ENCODE measurements around the gene ADAMTS7. TPM values are rescaled to one million over a fixed set of nuclear protein-coding genes. Genes with fewer than 3 reads are reported as not detected.

ADAMTS7 gene
- polyA plus RNA-seq, 2 donors, result 0.45 to 0.63 TPM

DNA sequence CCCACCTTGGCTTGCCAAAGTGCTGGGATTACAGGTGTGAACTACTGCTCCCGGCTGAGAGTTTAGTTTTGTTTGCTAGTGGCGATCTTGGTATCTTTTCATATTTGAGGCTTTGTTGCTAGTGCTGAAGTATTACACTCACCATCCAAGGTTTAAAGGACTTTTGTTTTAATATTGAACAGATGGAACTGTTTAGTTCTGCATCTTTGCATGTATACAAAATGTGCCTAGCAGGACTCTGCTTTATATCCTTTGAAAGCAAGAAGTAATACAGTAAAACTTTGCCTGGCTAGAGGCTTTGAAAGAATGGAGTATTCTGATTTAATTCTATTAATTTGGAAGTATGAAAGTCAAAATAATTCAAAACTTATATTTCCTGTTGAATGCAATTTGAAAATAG is 92.4 kb downstream of the ADAMTS7 start:
- Histone ChIP-seq H3K9me3 (ENCODE audit: control insufficient read depth in 2 of 2, insufficient read depth in 1 of 2, low read depth in 1 of 2, low read length in 1 of 2) (peaks cover 0 to 2% of the 10 kb centered on the region in 2 donors), H3K4me3 (ENCODE audit: low read depth in 1 of 2, low read length in 2 of 2) (no peak overlapping the region), H3K4me1 (ENCODE audit: control insufficient read depth in 2 of 2, insufficient read depth in 2 of 2, low read length in 1 of 2) (no peaks in the 10 kb centered on the region), H3K27ac (ENCODE audit: low read depth in 2 of 2, low read length in 1 of 2) (no peak overlapping the region), H3K36me3 (ENCODE audit: control insufficient read depth in 2 of 2, insufficient read depth in 2 of 2, low read length in 1 of 2) (no peaks in the 10 kb centered on the region), H3K27me3 (ENCODE audit: control insufficient read depth in 1 of 2, insufficient read depth in 2 of 2, low read length in 2 of 2) (no peaks in the 10 kb centered on the region)
- WGBS, 2 donors, result 61 to 63% methylated on average over 2 of the region's 2 CpGs

DNA sequence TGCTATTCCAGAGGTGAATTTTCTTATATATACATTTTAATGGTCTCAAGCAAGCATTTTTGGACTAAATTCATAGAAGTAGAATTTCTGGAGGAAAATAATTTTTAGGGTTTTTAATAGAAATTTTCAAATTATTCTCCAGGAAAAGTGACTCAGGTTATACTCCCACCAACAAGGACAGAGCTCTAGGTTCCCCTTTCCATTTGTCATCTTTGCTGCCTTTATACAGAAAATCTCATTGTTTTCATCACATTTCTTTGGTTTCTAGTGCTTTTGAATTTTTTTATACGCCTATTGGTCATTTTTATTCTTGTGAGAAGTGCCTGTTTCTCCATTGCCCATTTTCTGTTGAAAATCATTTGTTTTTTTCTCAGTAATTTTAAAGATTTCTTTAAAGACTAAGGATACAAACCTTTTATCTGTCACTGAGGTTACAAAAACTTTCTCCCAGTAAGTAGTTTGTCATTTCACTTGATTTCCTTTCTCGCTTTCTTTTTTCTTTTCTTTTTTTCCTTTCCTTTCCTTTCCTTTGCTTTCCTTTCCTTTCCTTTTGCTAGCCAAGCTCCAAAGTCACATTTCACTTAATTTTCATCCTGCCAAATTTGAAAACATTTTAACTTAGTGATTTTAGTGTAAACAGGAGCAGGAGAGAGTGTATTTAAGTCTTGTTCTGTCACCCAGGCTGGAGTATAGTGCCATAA is 93.2 kb downstream of the ADAMTS7 start:
- Histone ChIP-seq H3K4me3 (ENCODE audit: low read depth in 1 of 2, low read length in 2 of 2) (no peak overlapping the region), H3K27ac (ENCODE audit: low read depth in 2 of 2, low read length in 1 of 2) (no peak overlapping the region), H3K9me3 (ENCODE audit: control insufficient read depth in 2 of 2, insufficient read depth in 1 of 2, low read depth in 1 of 2, low read length in 1 of 2) (peaks cover 0 to 2% of the 10 kb centered on the region in 2 donors), H3K27me3 (ENCODE audit: control insufficient read depth in 1 of 2, insufficient read depth in 2 of 2, low read length in 2 of 2) (no peaks in the 10 kb centered on the region), H3K4me1 (ENCODE audit: control insufficient read depth in 2 of 2, insufficient read depth in 2 of 2, low read length in 1 of 2) (no peaks in the 10 kb centered on the region), H3K36me3 (ENCODE audit: control insufficient read depth in 2 of 2, insufficient read depth in 2 of 2, low read length in 1 of 2) (no peaks in the 10 kb centered on the region)
- 88 to 93% methylated on average over 2 of the region's 2 CpGs for WGBS, 2 donors

DNA sequence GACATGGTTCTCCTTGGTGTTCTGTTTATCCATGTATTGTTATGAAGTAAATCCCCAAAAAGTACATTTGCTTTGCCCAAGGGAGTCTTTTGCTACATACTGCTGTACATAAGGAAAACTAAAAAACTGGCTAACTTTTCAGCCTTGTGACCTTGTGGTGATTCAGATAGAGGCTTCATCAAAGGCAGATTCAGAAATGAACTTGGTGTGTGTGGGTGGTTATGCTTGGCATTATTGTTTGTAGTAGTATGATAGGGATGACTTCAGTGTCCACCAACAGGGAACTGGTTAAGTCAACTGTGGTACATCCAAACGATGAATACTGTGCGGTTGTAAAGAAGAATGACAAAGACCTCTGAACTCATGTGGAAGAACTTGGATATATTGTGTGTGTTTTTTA is 94.6 kb downstream of the ADAMTS7 start:
- H3K36me3 ChIP-seq (ENCODE audit: control insufficient read depth in 2 of 2, insufficient read depth in 2 of 2, low read length in 1 of 2), result no peaks in the 10 kb centered on the region
- WGBS, 2 donors, result 82% methylated on average over 2 of the region's 2 CpGs
- no peaks in the 10 kb centered on the region for H3K4me1 ChIP-seq (ENCODE audit: control insufficient read depth in 2 of 2, insufficient read depth in 2 of 2, low read length in 1 of 2)
- H3K27me3 ChIP-seq (ENCODE audit: control insufficient read depth in 1 of 2, insufficient read depth in 2 of 2, low read length in 2 of 2), result no peaks in the 10 kb centered on the region
- peaks cover 0 to 2% of the 10 kb centered on the region in 2 donors for H3K9me3 ChIP-seq (ENCODE audit: control insufficient read depth in 2 of 2, insufficient read depth in 1 of 2, low read depth in 1 of 2, low read length in 1 of 2)
- no peak overlapping the region for H3K27ac ChIP-seq (ENCODE audit: low read depth in 2 of 2, low read length in 1 of 2)
- H3K4me3 ChIP-seq (ENCODE audit: low read depth in 1 of 2, low read length in 2 of 2), result no peak overlapping the region

GRCh38 chr15:78715930-78716329 is 95.3 kb downstream of the ADAMTS7 start:
- H3K27ac ChIP-seq (ENCODE audit: low read depth in 2 of 2, low read length in 1 of 2), result no peak overlapping the region
- no peaks in the 10 kb centered on the region for H3K27me3 ChIP-seq (ENCODE audit: control insufficient read depth in 1 of 2, insufficient read depth in 2 of 2, low read length in 2 of 2)
- H3K36me3 ChIP-seq (ENCODE audit: control insufficient read depth in 2 of 2, insufficient read depth in 2 of 2, low read length in 1 of 2), result no peaks in the 10 kb centered on the region
- no peaks in the 10 kb centered on the region for H3K4me1 ChIP-seq (ENCODE audit: control insufficient read depth in 2 of 2, insufficient read depth in 2 of 2, low read length in 1 of 2)
- H3K4me3 ChIP-seq (ENCODE audit: low read depth in 1 of 2, low read length in 2 of 2), result no peak overlapping the region
- 56 to 64% methylated on average over 2 of the region's 2 CpGs for WGBS, 2 donors
- peaks cover 0 to 2% of the 10 kb centered on the region in 2 donors for H3K9me3 ChIP-seq (ENCODE audit: control insufficient read depth in 2 of 2, insufficient read depth in 1 of 2, low read depth in 1 of 2, low read length in 1 of 2)

- 60 to 66% methylated on average over 5 of the region's 5 CpGs for WGBS, 2 donors
- no peaks in the 10 kb centered on the region for H3K36me3 ChIP-seq (ENCODE audit: control insufficient read depth in 2 of 2, insufficient read depth in 2 of 2, low read length in 1 of 2)
Measured at GRCh38 chr15:78715434-78715833, 95.8 kb downstream of the ADAMTS7 start.

DNA sequence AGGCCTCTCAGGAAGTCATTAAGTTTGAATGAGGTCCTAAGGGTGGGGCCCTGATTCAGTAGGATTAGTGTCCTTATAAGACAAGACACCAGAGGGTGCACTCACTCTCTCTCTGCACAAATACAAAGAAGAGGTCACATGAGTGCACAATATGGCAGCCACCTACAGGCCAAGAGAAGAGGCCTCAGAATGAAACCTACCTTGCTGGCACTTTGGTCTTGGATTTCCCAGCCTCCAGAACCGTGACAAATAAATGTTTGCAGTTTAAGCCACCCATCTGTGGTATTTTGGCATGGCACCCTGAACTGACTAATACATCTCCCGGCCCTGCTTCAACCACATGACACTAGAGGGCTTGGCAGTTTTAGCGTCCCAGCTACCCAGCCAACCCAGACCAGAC is 96.4 kb downstream of the ADAMTS7 start:
- H3K4me3 ChIP-seq (ENCODE audit: low read depth in 1 of 2, low read length in 2 of 2), result no peak overlapping the region
- no peaks in the 10 kb centered on the region for H3K27me3 ChIP-seq (ENCODE audit: control insufficient read depth in 1 of 2, insufficient read depth in 2 of 2, low read length in 2 of 2)
- peak overlapping the region in 1 of 2 donors; percentile 42 for H3K27ac ChIP-seq (ENCODE audit: low read depth in 2 of 2, low read length in 1 of 2)
- WGBS, 2 donors, result 47 to 49% methylated on average over 3 of the region's 3 CpGs
- no peaks in the 10 kb centered on the region for H3K4me1 ChIP-seq (ENCODE audit: control insufficient read depth in 2 of 2, insufficient read depth in 2 of 2, low read length in 1 of 2)
- H3K9me3 ChIP-seq (ENCODE audit: control insufficient read depth in 2 of 2, insufficient read depth in 1 of 2, low read depth in 1 of 2, low read length in 1 of 2), result peaks cover 0 to 2% of the 10 kb centered on the region in 2 donors
- no peaks in the 10 kb centered on the region for H3K36me3 ChIP-seq (ENCODE audit: control insufficient read depth in 2 of 2, insufficient read depth in 2 of 2, low read length in 1 of 2)

More at GRCh38 chr15:78715434-78715833, 95.8 kb downstream of the ADAMTS7 start:
- Histone ChIP-seq H3K27me3 (ENCODE audit: control insufficient read depth in 1 of 2, insufficient read depth in 2 of 2, low read length in 2 of 2) (no peaks in the 10 kb centered on the region), H3K9me3 (ENCODE audit: control insufficient read depth in 2 of 2, insufficient read depth in 1 of 2, low read depth in 1 of 2, low read length in 1 of 2) (peaks cover 0 to 2% of the 10 kb centered on the region in 2 donors), H3K27ac (ENCODE audit: low read depth in 2 of 2, low read length in 1 of 2) (no peak overlapping the region), H3K4me3 (ENCODE audit: low read depth in 1 of 2, low read length in 2 of 2) (no peak overlapping the region), H3K4me1 (ENCODE audit: control insufficient read depth in 2 of 2, insufficient read depth in 2 of 2, low read length in 1 of 2) (no peaks in the 10 kb centered on the region)

GRCh38 chr15:78712797-78713515 is 98.3 kb downstream of the ADAMTS7 start:
- no peak overlapping the region for H3K27ac ChIP-seq (ENCODE audit: low read depth in 2 of 2, low read length in 1 of 2)
- H3K9me3 ChIP-seq (ENCODE audit: control insufficient read depth in 2 of 2, insufficient read depth in 1 of 2, low read depth in 1 of 2, low read length in 1 of 2), result peaks cover 0 to 2% of the 10 kb centered on the region in 2 donors
- WGBS, 2 donors, result 74 to 77% methylated on average over 8 of the region's 8 CpGs
- no peaks in the 10 kb centered on the region for H3K36me3 ChIP-seq (ENCODE audit: control insufficient read depth in 2 of 2, insufficient read depth in 2 of 2, low read length in 1 of 2)
- no peaks in the 10 kb centered on the region for H3K27me3 ChIP-seq (ENCODE audit: control insufficient read depth in 1 of 2, insufficient read depth in 2 of 2, low read length in 2 of 2)
- no peaks in the 10 kb centered on the region for H3K4me1 ChIP-seq (ENCODE audit: control insufficient read depth in 2 of 2, insufficient read depth in 2 of 2, low read length in 1 of 2)
- no peak overlapping the region for H3K4me3 ChIP-seq (ENCODE audit: low read depth in 1 of 2, low read length in 2 of 2)

GRCh38 chr15:78711638-78712037 is 99.6 kb downstream of the ADAMTS7 start:
- 83 to 89% methylated on average over 2 of the region's 2 CpGs for WGBS, 2 donors
- Histone ChIP-seq H3K27me3 (ENCODE audit: control insufficient read depth in 1 of 2, insufficient read depth in 2 of 2, low read length in 2 of 2) (no peaks in the 10 kb centered on the region), H3K4me3 (ENCODE audit: low read depth in 1 of 2, low read length in 2 of 2) (no peak overlapping the region), H3K27ac (ENCODE audit: low read depth in 2 of 2, low read length in 1 of 2) (no peak overlapping the region), H3K9me3 (ENCODE audit: control insufficient read depth in 2 of 2, insufficient read depth in 1 of 2, low read depth in 1 of 2, low read length in 1 of 2) (peaks cover 0 to 2% of the 10 kb centered on the region in 2 donors), H3K4me1 (ENCODE audit: control insufficient read depth in 2 of 2, insufficient read depth in 2 of 2, low read length in 1 of 2) (no peaks in the 10 kb centered on the region), H3K36me3 (ENCODE audit: control insufficient read depth in 2 of 2, insufficient read depth in 2 of 2, low read length in 1 of 2) (no peaks in the 10 kb centered on the region)

DNA sequence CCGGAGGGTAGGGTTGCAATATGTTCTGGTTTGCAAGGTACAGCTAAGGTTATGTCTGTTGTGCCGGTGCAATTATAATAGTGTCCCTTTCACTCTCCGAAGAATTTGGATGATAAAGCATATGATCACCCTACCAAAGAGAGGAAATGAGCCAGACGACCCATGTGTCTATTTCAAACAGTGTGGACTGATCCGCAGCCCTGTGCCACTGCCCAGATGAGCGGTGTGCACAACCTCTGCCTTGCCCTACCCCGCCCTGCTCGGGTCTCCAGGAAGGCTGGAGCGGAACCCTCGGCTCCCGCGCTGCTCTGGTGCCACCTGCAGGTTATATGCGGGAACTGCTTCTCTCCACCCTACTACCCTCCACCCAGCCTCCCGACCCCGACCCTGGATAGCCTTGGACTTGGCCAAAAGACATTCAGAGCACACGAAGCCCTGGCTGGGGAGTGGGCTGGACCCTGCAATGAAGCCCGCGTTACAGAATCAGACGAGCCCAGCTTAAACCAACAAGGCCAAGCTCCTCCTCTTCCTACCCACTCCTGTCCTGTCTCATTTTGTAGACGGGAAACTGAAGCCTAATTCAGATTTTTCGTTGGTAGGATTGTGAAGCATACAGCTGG is 101.9 kb downstream of the ADAMTS7 start:
- H3K27me3 ChIP-seq (ENCODE audit: control insufficient read depth in 1 of 2, insufficient read depth in 2 of 2, low read length in 2 of 2), result no peaks in the 10 kb centered on the region
- H3K4me1 ChIP-seq (ENCODE audit: control insufficient read depth in 2 of 2, insufficient read depth in 2 of 2, low read length in 1 of 2), result no peaks in the 10 kb centered on the region
- H3K27ac ChIP-seq (ENCODE audit: low read depth in 2 of 2, low read length in 1 of 2), result no peak overlapping the region
- no peak overlapping the region for H3K4me3 ChIP-seq (ENCODE audit: low read depth in 1 of 2, low read length in 2 of 2)
- peaks cover 0 to 3% of the 10 kb centered on the region in 2 donors for H3K9me3 ChIP-seq (ENCODE audit: control insufficient read depth in 2 of 2, insufficient read depth in 1 of 2, low read depth in 1 of 2, low read length in 1 of 2)
- no peaks in the 10 kb centered on the region for H3K36me3 ChIP-seq (ENCODE audit: control insufficient read depth in 2 of 2, insufficient read depth in 2 of 2, low read length in 1 of 2)
- WGBS, 2 donors, result 9 to 10% methylated on average over 21 of the region's 21 CpGs
